Liver (tissue), 9 donors: Measurements from ENCODE around the gene SPAG16. TPM values are rescaled to one million over a fixed set of nuclear protein-coding genes. Genes with fewer than 3 reads are reported as not detected.

Source experiments
- DNase-seq: peaks from one replicate; pipeline ENCODE4 v3.0.0-alpha.2; 2017; ENCODE audit warnings: low spot score
- H3K27ac ChIP-seq, 2 donors: one replicate each; pipeline ENCODE4 v1.7.0; 2013; ENCODE audit warnings: inconsistent platforms in 2 of 2, low read length in 2 of 2, control low read depth in 1 of 2, low read depth in 1 of 2, mild to moderate bottlenecking in 1 of 2
- H3K27me3 ChIP-seq, 4 donors: one replicate each; pipeline versions ENCODE4 v1.6.1 to v1.7.0; 2013; ENCODE audit warnings: low read length in 3 of 4, inconsistent platforms in 1 of 4, mild to moderate bottlenecking in 1 of 4, moderate library complexity in 1 of 4; ENCODE audit not compliant: control insufficient read depth in 4 of 4, insufficient read depth in 4 of 4
- H3K36me3 ChIP-seq, 4 donors: one replicate each; pipeline versions ENCODE4 v1.6.1 to v1.7.0; 2013; ENCODE audit warnings: low read length in 3 of 4, mild to moderate bottlenecking in 3 of 4, low read depth in 1 of 4, moderate library complexity in 1 of 4; ENCODE audit not compliant: control insufficient read depth in 4 of 4, insufficient read depth in 3 of 4
- H3K4me1 ChIP-seq, 4 donors: one replicate each; pipeline versions ENCODE4 v1.6.1 to v1.7.0; 2013; ENCODE audit warnings: low read length in 3 of 4, mild to moderate bottlenecking in 3 of 4, moderate library complexity in 1 of 4; ENCODE audit not compliant: control insufficient read depth in 4 of 4, insufficient read depth in 4 of 4
- H3K4me3 ChIP-seq, 3 donors: one replicate each; pipeline versions ENCODE4 v1.6.1 to v1.7.0; 2013; ENCODE audit warnings: low read length in 3 of 3, control low read depth in 1 of 3, low read depth in 1 of 3, mild to moderate bottlenecking in 1 of 3
- H3K9ac ChIP-seq, 2 donors: one replicate each; pipeline ENCODE4 v1.7.0; 2013; ENCODE audit warnings: low read length in 2 of 2, mild to moderate bottlenecking in 2 of 2, moderate library complexity in 2 of 2, control low read depth in 1 of 2, low read depth in 1 of 2
- H3K9me3 ChIP-seq, 4 donors: one replicate each; pipeline versions ENCODE4 v1.6.1 to v1.7.0; 2013; ENCODE audit warnings: low read length in 3 of 4; ENCODE audit not compliant: control insufficient read depth in 4 of 4
- EGR1 ChIP-seq, 2 donors: IDR thresholded peaks; 2 replicates each; pipeline ENCODE4 v1.6.1; 2016 to 2018; ENCODE audit warnings: antibody characterized with exemption in 2 of 2, low read depth in 2 of 2
- FOXA1 ChIP-seq: IDR thresholded peaks from 2 replicates; pipeline ENCODE4 v1.6.1; 2016; ENCODE audit warnings: antibody characterized with exemption
- FOXA2 ChIP-seq: IDR thresholded peaks from 2 replicates; pipeline ENCODE4 v1.6.1; 2016; ENCODE audit warnings: antibody characterized with exemption
- GABPA ChIP-seq, 2 donors: IDR thresholded peaks in 1 of 2; conservative IDR thresholded peaks in 1 of 2; 2 replicates each; pipeline ENCODE4 v1.6.1; 2016; ENCODE audit warnings: antibody characterized with exemption in 2 of 2, mild to moderate bottlenecking in 1 of 2, moderate library complexity in 1 of 2
- HNF4A ChIP-seq, 2 donors: conservative IDR thresholded peaks; 2 replicates each; pipeline ENCODE4 v1.6.1; 2016; ENCODE audit warnings: antibody characterized with exemption in 2 of 2, mild to moderate bottlenecking in 2 of 2
- HNF4G ChIP-seq: IDR thresholded peaks from 2 replicates; pipeline ENCODE4 v1.6.1; 2016; ENCODE audit warnings: antibody characterized with exemption
- JUND ChIP-seq, 2 donors: IDR thresholded peaks; 2 replicates each; pipeline ENCODE4 v1.6.1; 2016; ENCODE audit warnings: antibody characterized with exemption in 2 of 2
- NR2F2 ChIP-seq: IDR thresholded peaks from 2 replicates; pipeline ENCODE4 v1.6.1; 2016; ENCODE audit warnings: antibody characterized with exemption
- RAD21 ChIP-seq, 2 donors: IDR thresholded peaks; 2 replicates each; pipeline ENCODE4 v1.6.1; 2016; ENCODE audit warnings: antibody characterized with exemption in 2 of 2, mild to moderate bottlenecking in 2 of 2
- RXRA ChIP-seq, 2 donors: IDR thresholded peaks; 2 replicates each; pipeline ENCODE4 v1.6.1; 2017 to 2018; ENCODE audit warnings: antibody characterized with exemption in 2 of 2, mild to moderate bottlenecking in 1 of 2
- SP1 ChIP-seq: IDR thresholded peaks from 2 replicates; pipeline ENCODE4 v1.6.1; 2018; ENCODE audit warnings: antibody characterized with exemption, mild to moderate bottlenecking
- TAF1 ChIP-seq: conservative IDR thresholded peaks from 2 replicates; pipeline ENCODE4 v1.6.1; 2016; ENCODE audit warnings: antibody characterized with exemption, mild to moderate bottlenecking
- YY1 ChIP-seq: IDR thresholded peaks from 2 replicates; pipeline ENCODE4 v1.6.1; 2016; ENCODE audit warnings: antibody characterized with exemption, mild to moderate bottlenecking
- WGBS: extraction: QIAGEN DNeasy Blood & Tissue Kit; methylation state at CpG from one replicate; pipeline ENCODE4 v1.1.7; 2013; 5-methylcytosine and 5-hydroxymethylcytosine counted together
- polyA plus RNA-seq, 2 donors: library from polyadenylated mRNA; stranded (reverse) in 1 of 2; unstranded in 1 of 2; fragments of 200-250 nt in 1 of 2; fragments of >200 nt in 1 of 2; fragmentation: Nextera tagmentation in 1 of 2; extraction: Ambion mirVana in 1 of 2; gene quantifications; one replicate each; pipeline versions ENCODE4 v1.2.1 to v1.2.3, GENCODE V29; 2013 to 2015
- total RNA-seq, 2 donors: library from RNA; depleted of rRNA; stranded (reverse); fragments of >200 nt; gene quantifications; one replicate each; pipeline ENCODE4 v1.2.3, GENCODE V29; 2014
- TF ChIP-seq, protein P1 (sequence below): IDR thresholded peaks from 2 replicates; pipeline ENCODE4 v1.6.1; 2016; ENCODE audit warnings: antibody characterized with exemption, mild to moderate bottlenecking
- TF ChIP-seq, protein P2 (sequence below): IDR thresholded peaks from 2 replicates; pipeline ENCODE4 v1.6.1; 2016; ENCODE audit warnings: antibody characterized with exemption
- TF ChIP-seq, protein P3 (sequence below): fragments of 150-350 bp; IDR thresholded peaks from 2 replicates; pipeline ENCODE4 v1.5.1; 2017; ENCODE audit warnings: improper control_type of control experiment, low read depth, low read length; ENCODE audit not compliant: missing input control
- TF ChIP-seq, protein P4 (sequence below): IDR thresholded peaks from 2 replicates; pipeline ENCODE4 v1.6.1; 2016; ENCODE audit warnings: antibody characterized with exemption
- TF ChIP-seq, protein P5 (sequence below): IDR thresholded peaks from 2 replicates; pipeline ENCODE4 v1.6.1; 2016; ENCODE audit warnings: antibody characterized with exemption
- donor health status: healthy.
- donor health status: healthy.
- donor health status: healthy.
- donor health status: healthy.
- donor health status: healthy.

Gene SPAG16
- total and polyA plus RNA-seq, 4 donors = 6.4 to 12.7 (median 11.4) TPM

DNA sequence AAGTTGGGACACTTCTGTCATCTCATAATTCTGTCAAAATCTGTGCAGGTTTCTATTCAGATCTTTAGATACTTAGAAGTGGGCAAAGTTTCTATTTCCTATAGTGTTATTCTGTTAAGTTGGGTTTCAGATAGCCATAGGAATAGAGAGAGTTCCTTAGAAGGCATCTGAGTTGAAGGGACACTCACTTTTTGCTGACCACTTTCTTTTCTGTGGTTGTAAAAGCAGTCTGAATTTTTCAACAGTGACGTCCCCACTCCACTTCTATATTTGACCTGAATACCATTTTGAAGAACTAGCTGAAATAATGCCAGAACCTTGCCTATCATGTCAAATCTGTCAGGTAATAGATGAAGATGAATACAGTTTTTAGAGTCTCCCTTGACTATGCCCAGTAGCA, 267.3 kb downstream of the SPAG16 start (continued):
- TF ChIP-seq, protein P1, sequence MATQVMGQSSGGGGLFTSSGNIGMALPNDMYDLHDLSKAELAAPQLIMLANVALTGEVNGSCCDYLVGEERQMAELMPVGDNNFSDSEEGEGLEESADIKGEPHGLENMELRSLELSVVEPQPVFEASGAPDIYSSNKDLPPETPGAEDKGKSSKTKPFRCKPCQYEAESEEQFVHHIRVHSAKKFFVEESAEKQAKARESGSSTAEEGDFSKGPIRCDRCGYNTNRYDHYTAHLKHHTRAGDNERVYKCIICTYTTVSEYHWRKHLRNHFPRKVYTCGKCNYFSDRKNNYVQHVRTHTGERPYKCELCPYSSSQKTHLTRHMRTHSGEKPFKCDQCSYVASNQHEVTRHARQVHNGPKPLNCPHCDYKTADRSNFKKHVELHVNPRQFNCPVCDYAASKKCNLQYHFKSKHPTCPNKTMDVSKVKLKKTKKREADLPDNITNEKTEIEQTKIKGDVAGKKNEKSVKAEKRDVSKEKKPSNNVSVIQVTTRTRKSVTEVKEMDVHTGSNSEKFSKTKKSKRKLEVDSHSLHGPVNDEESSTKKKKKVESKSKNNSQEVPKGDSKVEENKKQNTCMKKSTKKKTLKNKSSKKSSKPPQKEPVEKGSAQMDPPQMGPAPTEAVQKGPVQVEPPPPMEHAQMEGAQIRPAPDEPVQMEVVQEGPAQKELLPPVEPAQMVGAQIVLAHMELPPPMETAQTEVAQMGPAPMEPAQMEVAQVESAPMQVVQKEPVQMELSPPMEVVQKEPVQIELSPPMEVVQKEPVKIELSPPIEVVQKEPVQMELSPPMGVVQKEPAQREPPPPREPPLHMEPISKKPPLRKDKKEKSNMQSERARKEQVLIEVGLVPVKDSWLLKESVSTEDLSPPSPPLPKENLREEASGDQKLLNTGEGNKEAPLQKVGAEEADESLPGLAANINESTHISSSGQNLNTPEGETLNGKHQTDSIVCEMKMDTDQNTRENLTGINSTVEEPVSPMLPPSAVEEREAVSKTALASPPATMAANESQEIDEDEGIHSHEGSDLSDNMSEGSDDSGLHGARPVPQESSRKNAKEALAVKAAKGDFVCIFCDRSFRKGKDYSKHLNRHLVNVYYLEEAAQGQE = no peak
- TF ChIP-seq SP1 = no peak

DNA sequence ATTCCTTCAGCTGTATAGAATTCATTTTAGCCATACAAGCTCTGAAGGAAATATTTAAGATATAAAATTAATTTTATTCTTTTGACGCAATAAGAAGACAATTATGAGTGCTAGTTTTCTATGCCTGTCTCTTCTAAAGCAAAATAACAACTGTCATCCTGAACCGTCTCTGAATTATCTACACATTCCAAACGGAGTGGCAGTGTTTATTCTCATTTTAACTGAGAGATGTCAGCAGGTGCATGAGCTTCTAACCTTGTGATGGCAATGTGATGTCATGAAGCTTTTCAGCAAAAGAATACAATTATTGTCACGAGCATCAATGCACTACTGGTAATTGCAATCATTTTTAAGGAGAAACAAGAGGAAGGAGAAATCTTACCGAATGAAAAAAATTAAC, 274.8 kb downstream of the SPAG16 start:
- 62% methylated on average over 5 of the region's 5 CpGs for WGBS

DNA sequence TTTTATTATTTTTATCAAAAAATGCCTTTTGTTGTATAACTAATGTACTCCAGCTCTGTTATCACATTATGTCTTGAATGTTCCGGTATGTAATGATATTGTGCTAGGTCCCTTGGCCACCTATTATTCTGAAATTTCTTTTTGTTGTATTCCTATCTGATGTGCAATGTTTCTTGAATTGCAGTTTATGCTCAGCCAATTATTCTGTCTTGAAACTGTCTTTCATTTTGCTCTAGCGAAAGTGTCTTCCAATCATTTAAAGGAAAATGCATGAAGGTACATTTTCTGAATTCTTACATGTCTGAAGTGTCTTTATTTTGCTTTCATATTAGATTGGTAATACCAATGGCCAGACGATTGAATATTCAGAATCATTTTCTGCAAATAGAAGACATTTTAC, 277.5 kb downstream of the SPAG16 start:
- Histone ChIP-seq H3K36me3 (no peaks in the 10 kb centered on the region), H3K9ac (no peak overlapping the region), H3K27ac (no peak overlapping the region), H3K9me3 (no peaks in the 10 kb centered on the region), H3K27me3 (no peaks in the 10 kb centered on the region), H3K4me1 (no peaks in the 10 kb centered on the region), H3K4me3 (no peak overlapping the region)
- WGBS = 86% methylated on average over 3 of the region's 3 CpGs
- TF ChIP-seq, protein P2, sequence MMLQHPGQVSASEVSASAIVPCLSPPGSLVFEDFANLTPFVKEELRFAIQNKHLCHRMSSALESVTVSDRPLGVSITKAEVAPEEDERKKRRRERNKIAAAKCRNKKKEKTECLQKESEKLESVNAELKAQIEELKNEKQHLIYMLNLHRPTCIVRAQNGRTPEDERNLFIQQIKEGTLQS = no peak
- no peak for TF ChIP-seq YY1
- TF ChIP-seq FOXA1 = no peak
- TF ChIP-seq JUND (IDR thresholded peaks at IDR 0.05) = no peak
- no peak for TF ChIP-seq RAD21 (IDR thresholded peaks at IDR 0.05)
- no peak for TF ChIP-seq FOXA2
- no peak for TF ChIP-seq HNF4G
- no peak for TF ChIP-seq TAF1
- TF ChIP-seq SP1 = no peak
- TF ChIP-seq, protein P3, sequence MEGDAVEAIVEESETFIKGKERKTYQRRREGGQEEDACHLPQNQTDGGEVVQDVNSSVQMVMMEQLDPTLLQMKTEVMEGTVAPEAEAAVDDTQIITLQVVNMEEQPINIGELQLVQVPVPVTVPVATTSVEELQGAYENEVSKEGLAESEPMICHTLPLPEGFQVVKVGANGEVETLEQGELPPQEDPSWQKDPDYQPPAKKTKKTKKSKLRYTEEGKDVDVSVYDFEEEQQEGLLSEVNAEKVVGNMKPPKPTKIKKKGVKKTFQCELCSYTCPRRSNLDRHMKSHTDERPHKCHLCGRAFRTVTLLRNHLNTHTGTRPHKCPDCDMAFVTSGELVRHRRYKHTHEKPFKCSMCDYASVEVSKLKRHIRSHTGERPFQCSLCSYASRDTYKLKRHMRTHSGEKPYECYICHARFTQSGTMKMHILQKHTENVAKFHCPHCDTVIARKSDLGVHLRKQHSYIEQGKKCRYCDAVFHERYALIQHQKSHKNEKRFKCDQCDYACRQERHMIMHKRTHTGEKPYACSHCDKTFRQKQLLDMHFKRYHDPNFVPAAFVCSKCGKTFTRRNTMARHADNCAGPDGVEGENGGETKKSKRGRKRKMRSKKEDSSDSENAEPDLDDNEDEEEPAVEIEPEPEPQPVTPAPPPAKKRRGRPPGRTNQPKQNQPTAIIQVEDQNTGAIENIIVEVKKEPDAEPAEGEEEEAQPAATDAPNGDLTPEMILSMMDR = no peak
- TF ChIP-seq, protein P4, sequence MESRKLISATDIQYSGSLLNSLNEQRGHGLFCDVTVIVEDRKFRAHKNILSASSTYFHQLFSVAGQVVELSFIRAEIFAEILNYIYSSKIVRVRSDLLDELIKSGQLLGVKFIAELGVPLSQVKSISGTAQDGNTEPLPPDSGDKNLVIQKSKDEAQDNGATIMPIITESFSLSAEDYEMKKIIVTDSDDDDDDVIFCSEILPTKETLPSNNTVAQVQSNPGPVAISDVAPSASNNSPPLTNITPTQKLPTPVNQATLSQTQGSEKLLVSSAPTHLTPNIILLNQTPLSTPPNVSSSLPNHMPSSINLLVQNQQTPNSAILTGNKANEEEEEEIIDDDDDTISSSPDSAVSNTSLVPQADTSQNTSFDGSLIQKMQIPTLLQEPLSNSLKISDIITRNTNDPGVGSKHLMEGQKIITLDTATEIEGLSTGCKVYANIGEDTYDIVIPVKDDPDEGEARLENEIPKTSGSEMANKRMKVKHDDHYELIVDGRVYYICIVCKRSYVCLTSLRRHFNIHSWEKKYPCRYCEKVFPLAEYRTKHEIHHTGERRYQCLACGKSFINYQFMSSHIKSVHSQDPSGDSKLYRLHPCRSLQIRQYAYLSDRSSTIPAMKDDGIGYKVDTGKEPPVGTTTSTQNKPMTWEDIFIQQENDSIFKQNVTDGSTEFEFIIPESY = no peak
- TF ChIP-seq HNF4A (conservative IDR thresholded peaks at IDR 0.05) = no peak
- TF ChIP-seq GABPA (IDR thresholded peaks at IDR 0.05 in 1 of 2, conservative IDR thresholded peaks at IDR 0.05 in 1 of 2) = no peak
- no peak for TF ChIP-seq NR2F2
- TF ChIP-seq, protein P5, sequence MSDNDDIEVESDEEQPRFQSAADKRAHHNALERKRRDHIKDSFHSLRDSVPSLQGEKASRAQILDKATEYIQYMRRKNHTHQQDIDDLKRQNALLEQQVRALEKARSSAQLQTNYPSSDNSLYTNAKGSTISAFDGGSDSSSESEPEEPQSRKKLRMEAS = no peak
- no peak for TF ChIP-seq EGR1 (IDR thresholded peaks at IDR 0.05; ENCODE audit: low read depth in 2 of 2)
- TF ChIP-seq, protein P1 = no peak
- TF ChIP-seq RXRA (IDR thresholded peaks at IDR 0.05) = no peak
- DNase-seq = no peak

More for the DNA sequence above, 274.8 kb downstream of the SPAG16 start:
- Histone ChIP-seq H3K27me3 (no peaks in the 10 kb centered on the region), H3K9me3 (peaks cover 0 to 3% (median 0%) of the 10 kb centered on the region in 4 donors), H3K9ac (no peak overlapping the region), H3K4me1 (no peaks in the 10 kb centered on the region), H3K36me3 (no peaks in the 10 kb centered on the region), H3K4me3 (no peak overlapping the region), H3K27ac (no peak overlapping the region)
- TF ChIP-seq HNF4A (conservative IDR thresholded peaks at IDR 0.05) = no peak
- no peak for TF ChIP-seq HNF4G
- TF ChIP-seq TAF1 = no peak
- no peak for TF ChIP-seq FOXA2
- no peak for DNase-seq
